ENCODE measurements around the gene LCTL.
A peak's percentile ranks its signal among the peaks of the same experiment; 100 is the strongest.

The LCTL gene, protein sequence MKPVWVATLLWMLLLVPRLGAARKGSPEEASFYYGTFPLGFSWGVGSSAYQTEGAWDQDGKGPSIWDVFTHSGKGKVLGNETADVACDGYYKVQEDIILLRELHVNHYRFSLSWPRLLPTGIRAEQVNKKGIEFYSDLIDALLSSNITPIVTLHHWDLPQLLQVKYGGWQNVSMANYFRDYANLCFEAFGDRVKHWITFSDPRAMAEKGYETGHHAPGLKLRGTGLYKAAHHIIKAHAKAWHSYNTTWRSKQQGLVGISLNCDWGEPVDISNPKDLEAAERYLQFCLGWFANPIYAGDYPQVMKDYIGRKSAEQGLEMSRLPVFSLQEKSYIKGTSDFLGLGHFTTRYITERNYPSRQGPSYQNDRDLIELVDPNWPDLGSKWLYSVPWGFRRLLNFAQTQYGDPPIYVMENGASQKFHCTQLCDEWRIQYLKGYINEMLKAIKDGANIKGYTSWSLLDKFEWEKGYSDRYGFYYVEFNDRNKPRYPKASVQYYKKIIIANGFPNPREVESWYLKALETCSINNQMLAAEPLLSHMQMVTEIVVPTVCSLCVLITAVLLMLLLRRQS

DNA sequence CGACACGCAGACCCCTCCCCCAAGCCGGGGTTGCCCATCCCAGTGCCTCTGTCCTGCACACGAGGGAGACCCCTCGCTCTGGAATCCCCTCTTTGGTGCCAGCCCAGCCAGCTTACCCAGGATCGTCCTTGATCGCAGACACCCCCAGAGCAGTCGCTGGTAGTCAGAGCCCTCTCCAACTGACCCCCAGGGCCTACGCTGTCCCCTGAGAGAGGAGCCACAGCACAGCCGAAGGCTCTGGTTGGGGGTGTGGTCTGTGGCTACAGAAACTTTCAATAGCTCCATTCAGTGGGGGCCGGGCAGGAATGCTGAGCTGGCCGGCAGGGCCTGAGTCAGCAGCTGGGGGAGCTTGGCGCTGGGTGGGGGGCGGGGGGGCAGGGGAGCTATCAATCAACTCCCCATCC, at the start of gene LCTL:
Gene LCTL, minus strand, starts transcription at position 258 of the 404 bp plus-strand sequence. CDS start 633 bp downstream, outside the sequence.
- no peak within 1 kb of the TSS for H3K4me3 ChIP-seq (ENCODE audit: low read depth, low read length)
- DNase-seq (ENCODE audit: low read depth), result peak; percentile 33

GRCh38 chr15:66614951-66615760, 49.4 kb upstream of the LCTL start:
- no peak overlapping the region for H3K4me3 ChIP-seq (ENCODE audit: low read depth, low read length)

GRCh38 chr15:66614456-66614855, 48.7 kb upstream of the LCTL start:
- no peak overlapping the region for H3K4me3 ChIP-seq (ENCODE audit: low read depth, low read length)
- DNase-seq (ENCODE audit: low read depth), result no peak

More at GRCh38 chr15:66614951-66615760, 49.4 kb upstream of the LCTL start:
- DNase-seq (ENCODE audit: low read depth), result no peak

DNA sequence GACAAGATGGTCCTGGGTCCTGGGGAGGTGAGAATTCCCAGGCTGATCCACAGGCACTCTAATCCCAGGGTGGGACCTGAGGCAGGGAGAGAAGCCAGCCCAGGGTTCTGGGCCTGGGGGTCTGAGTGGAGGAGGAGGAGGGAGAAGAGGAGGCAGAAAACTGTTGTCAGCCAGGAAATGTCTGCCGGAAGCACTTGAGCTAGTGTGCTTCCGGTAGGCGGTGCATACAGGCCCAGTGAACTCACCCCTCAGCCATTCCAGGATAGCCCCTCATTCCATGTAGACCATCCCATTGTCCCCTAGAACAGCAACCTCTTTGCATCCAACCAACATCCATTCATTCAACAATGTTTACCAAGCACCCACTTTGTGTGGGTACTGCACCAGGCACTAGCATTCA, 47.9 kb upstream of the LCTL start:
- DNase-seq (ENCODE audit: low read depth), result no peak
- no peak overlapping the region for H3K4me3 ChIP-seq (ENCODE audit: low read depth, low read length)

GRCh38 chr15:66611257-66612053, 45.7 kb upstream of the LCTL start:
- no peak overlapping the region for H3K4me3 ChIP-seq (ENCODE audit: low read depth, low read length)
- DNase-seq (ENCODE audit: low read depth), result no peak

DNA sequence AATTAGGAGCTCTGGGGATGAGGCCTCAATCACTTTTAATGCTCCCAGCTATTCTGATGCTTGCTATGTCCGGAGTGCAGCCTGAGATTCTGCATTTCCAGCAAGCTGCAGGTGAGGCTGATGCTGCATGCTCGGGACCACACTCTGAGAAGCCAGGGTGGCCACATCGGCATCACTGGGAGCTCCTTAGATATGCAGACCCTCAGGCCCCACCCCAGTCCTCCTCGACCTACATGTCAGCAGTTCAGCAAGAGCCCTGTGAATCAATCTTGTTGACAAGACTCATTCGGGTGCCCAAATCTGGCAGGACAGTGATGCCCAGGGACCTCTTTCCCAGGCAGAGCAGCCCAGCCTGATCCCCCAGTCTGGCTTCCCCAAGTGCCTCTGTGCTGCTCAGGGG, 44.1 kb upstream of the LCTL start:
- no peak overlapping the region for H3K4me3 ChIP-seq (ENCODE audit: low read depth, low read length)
- DNase-seq (ENCODE audit: low read depth), result no peak

DNA sequence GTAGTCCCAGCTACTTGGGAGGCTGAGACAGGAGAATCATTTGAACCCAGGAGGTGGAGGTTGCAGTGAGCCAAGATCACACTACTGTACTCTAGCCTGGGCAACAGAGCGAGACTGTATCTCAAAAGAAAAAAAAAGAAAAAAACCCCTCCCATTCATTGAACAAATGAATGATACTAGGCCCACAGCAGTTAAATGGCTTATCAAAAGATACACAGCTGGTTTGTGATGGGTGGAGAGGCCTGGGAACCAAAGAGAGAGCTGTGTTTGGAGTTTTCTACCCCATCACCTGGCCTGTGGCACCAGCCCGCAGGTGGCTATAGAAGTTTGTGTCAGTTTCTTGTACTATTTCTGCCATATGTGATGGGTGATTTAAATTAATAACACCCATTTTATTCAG, 43.1 kb upstream of the LCTL start:
- no peak overlapping the region for H3K4me3 ChIP-seq (ENCODE audit: low read depth, low read length)
- no peak for DNase-seq (ENCODE audit: low read depth)

DNA sequence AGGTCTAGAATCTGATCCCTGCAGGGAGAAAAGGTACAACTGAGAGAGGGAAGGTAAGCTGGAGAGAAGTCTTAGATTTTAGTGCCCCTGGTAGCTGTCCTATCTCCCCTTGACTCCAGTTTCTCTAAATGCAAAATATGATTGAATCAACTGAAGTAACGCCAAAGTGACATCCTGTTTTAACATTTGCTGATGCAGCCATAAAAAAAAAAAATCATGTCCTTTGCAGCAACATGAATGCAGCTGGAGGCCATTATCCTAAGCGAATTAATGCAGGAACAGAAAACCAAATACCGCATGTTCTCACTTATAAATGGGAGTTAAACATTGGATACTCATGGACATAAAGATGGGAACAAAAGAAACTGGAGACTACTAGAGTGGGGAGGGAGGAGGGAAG, 42.4 kb upstream of the LCTL start:
- H3K4me3 ChIP-seq (ENCODE audit: low read depth, low read length), result no peak overlapping the region
- no peak for DNase-seq (ENCODE audit: low read depth)

DNA sequence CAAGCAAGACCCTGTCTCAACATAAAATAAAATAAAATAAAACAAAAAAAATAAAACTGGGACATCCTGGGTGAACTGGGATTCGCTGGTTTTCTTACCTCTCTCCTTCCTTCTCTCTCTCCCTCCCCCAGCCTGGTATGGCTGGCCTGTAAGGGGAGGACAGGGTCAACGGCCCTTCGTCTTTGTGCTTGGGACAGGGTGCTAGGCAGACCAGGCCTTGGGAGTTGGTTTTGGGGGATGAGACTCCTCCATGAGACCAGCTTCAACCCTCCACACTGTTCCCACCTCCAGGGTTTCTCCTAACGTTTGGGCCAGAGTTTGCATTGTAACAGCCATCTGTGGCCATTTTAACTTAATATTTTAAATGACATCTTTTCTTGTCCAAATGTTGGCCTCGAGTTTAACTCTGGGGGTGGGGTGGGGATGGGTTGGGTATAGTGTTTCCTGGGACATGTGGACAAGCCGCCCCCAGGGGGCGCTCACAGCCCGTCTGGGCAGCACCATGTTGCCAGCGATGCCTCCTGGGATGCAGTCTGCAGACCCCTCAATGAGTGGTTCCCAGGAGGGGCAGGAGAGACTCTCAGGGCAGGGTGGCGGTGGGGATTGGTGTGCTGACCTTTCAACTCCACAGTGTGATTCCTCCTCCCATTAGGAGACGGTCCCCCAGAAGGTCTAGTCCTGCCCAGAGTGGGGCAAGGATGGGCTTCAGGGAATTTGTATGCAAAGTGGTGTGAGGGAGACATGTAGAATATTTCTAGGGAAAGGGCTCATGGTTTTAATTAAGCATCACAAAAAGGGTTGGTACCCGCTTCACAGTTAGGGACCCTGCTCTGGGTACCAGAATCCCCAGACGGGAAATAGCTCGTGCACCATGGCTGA, 37.7 kb upstream of the LCTL start:
- no peak overlapping the region for H3K4me3 ChIP-seq (ENCODE audit: low read depth, low read length)
- no peak for DNase-seq (ENCODE audit: low read depth)

DNA sequence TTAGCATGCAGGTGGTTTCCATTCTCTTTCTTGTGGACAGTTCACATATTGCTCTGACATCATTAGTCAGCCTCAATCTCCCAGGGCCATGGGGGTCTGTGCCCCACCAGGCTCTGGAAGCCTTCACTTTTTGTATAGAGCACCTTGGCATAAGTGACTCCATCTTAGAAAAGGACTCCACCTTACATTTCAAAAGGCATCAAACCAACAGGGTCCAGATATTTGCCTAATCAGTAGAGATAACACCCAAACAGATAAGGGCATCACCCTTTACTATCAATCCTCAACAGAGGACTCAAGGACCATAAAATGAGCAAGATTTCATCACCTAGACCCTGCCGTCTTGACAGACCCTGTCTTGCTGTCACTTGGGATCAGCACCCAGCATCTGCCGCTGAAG, 35.7 kb upstream of the LCTL start:
- no peak overlapping the region for H3K4me3 ChIP-seq (ENCODE audit: low read depth, low read length)
- no peak for DNase-seq (ENCODE audit: low read depth)

DNA sequence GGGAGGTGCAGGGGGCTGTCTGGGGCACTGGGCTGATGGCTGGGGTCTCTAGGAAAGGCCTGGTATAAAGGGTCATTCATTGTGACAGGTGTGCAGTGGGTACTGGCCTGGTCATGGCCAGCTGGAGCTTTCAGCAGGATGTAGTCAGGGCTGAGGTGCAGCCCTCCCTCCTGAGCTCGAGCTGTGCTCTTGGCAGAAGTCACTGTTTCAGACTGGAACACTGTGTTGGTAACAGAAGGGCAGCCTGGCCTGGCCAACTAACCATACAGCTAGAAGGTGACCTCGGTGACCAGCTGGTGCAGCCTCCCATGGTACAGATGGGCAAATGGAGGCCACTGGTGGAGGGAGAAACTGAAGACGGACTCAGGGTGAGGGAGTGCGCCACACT, 34.4 kb upstream of the LCTL start:
- no peak for DNase-seq (ENCODE audit: low read depth)
- H3K4me3 ChIP-seq (ENCODE audit: low read depth, low read length), result no peak overlapping the region

DNA sequence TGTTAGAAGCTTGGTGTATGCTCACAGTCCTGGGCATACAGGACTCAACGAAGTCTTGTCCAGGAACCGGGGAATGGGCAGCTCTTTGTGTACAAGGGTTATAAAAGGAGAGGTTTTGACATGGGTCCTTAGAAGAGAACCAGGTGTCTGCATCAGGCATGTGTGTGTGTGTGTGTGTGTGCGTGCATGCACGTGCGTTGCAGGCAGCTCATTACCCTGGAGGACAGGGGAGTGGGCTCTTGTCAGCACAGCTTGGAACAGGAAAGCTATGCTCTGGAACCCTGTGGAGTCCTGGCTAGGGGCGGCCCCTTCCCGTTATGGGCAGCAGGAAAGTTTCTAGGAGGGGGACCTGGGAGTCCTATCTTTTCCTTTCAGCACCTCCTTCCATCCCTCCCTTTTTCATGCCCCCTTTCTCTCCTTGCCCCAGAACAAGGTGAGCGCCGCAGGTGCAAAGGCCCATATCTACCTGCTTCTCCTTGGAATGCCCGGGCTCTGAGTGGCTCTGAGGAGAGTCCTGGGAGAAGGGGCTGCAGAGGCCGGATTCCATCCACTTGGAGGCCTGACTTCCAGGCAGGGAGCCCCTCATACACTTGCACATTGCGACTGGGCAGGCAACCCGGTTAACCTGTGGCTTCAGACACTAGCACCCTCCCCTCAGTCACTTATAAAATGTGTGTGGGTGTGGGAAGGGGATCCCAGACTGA, 33.9 kb upstream of the LCTL start:
- no peak overlapping the region for H3K4me3 ChIP-seq (ENCODE audit: low read depth, low read length)
- DNase-seq (ENCODE audit: low read depth), result no peak

- H3K4me3 ChIP-seq (ENCODE audit: low read depth, low read length), result no peak overlapping the region
- DNase-seq (ENCODE audit: low read depth), result no peak
These were observed 32.5 kb upstream of the LCTL start for GRCh38 chr15:66598095-66598815.

- no peak for DNase-seq (ENCODE audit: low read depth)
- H3K4me3 ChIP-seq (ENCODE audit: low read depth, low read length), result no peak overlapping the region
These were observed 30.2 kb upstream of the LCTL start for GRCh38 chr15:66595931-66596545.

- no peak overlapping the region for H3K4me3 ChIP-seq (ENCODE audit: low read depth, low read length)
- no peak for DNase-seq (ENCODE audit: low read depth)
These were observed 29.5 kb upstream of the LCTL start for GRCh38 chr15:66595332-66595731.

DNA sequence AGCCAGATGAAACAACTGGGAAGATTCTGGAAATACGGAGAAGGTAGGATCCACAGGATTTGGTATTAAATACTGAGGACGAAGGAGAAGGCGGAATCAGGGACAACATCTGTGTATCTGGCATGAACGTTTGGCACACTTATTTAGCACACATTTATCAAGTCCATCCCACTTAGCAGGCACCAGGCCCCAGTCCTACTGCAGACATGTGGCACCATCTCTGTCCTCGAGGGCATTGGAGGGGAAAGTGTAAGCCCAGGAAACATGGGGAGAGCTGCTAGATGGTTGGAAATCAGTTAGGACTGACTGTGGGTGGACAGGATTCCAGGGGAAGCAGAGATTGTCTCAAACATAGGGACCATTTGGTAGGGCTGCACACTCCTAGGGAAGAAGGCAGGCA, 29.0 kb upstream of the LCTL start:
- no peak overlapping the region for H3K4me3 ChIP-seq (ENCODE audit: low read depth, low read length)
- DNase-seq (ENCODE audit: low read depth), result no peak

DNA sequence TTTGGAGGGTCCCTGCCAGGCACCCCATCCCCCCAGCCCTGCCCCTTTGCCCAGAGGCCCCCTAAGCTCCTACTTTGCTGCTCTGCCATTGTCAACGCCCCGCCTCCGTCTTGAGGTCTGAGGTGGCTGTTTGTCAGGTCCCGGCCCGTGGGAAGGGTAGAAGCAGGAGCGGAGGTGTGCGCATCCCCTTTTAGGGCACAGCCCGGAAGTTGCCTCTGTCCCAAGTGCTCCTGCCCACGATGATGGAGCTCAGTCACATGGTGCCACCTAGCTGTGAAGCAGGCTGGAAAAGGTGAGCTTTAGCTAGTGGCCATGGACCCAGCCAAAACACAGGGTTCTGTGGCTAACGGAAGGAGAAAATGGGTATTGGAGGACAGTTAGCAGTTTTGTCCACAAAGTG, 28.5 kb upstream of the LCTL start:
- H3K4me3 ChIP-seq (ENCODE audit: low read depth, low read length), result no peak overlapping the region
- DNase-seq (ENCODE audit: low read depth), result no peak
